HepG2 (cell line): Measurements from ENCODE around the gene HBS1L.

Source experiments
- CTCF ChIP-seq: sonication (generic); formaldehyde crosslinking; IDR thresholded peaks from 2 replicates; pipeline ENCODE4 v1.5.0; 2020; ENCODE audit warnings: mild to moderate bottlenecking, missing genetic modification reagents, moderate library complexity
- EP300 ChIP-seq, 3 experiments: sonication (generic) in 1 of 3; formaldehyde crosslinking in 1 of 3; IDR thresholded peaks; 2 replicates each; pipeline versions ENCODE4 v1.5.1 to v1.6.1; 2011 to 2020; ENCODE audit warnings: low read depth in 2 of 3, low read length in 2 of 3, borderline replicate concordance in 1 of 3, improper control_type of control experiment in 1 of 3, mild to moderate bottlenecking in 1 of 3, missing genetic modification reagents in 1 of 3, moderate library complexity in 1 of 3
- ZNF350 ChIP-seq: sonication (generic); formaldehyde crosslinking; IDR thresholded peaks from 2 replicates; pipeline ENCODE4 v1.4.0; 2020; ENCODE audit warnings: mild to moderate bottlenecking, low read depth, missing genetic modification reagents, borderline replicate concordance

GRCh38 chr6:134910593-134910935 lies 144.1 kb downstream of the HBS1L start:
- no peak for TF ChIP-seq CTCF (CRISPR knock-in tag)
- TF ChIP-seq EP300 (IDR thresholded peaks at IDR 0.05; ENCODE audit: low read depth in 2 of 2, low read length in 2 of 2), result no peak
- TF ChIP-seq EP300 (CRISPR knock-in tag; IDR thresholded peaks at IDR 0.05; ENCODE audit: borderline replicate concordance), result no peak
- TF ChIP-seq ZNF350 (CRISPR knock-in tag), result no peak
